IPS-11a (cell line): ENCODE results near the gene PABPN1L.
"Not testable (repeated sequence)": the region's sequence is repeated elsewhere in the genome, so short reads cannot be mapped to it uniquely, and the experiment has no call there.

ENCODE experiments used
- H3K4me3 ChIP-seq: one replicate; pipeline ENCODE4 v1.5.1; 2013; ENCODE audit warnings: low read depth, low read length, control low read depth

The PABPN1L gene

DNA sequence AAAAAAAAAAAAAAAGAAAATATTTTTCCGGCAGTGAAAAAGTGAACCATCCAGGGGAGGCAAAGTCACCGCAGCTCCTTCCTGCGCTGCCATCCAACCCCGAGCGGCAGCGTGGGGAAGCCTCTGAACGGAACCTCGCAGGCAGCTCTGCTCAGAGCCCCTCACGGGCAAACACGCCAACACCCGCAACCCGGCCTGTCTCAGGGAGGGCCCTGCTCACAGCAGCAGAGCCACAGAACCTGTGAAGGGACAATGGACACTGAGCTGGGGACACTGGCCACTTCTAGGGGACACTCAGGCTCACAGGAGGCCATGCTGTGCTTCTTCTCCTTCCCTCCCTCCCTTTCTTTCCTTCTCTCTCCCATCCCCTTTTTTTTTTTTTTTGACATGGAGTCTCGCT, 33.4 kb downstream of the PABPN1L start:
- H3K4me3 ChIP-seq = no peak overlapping the region

DNA sequence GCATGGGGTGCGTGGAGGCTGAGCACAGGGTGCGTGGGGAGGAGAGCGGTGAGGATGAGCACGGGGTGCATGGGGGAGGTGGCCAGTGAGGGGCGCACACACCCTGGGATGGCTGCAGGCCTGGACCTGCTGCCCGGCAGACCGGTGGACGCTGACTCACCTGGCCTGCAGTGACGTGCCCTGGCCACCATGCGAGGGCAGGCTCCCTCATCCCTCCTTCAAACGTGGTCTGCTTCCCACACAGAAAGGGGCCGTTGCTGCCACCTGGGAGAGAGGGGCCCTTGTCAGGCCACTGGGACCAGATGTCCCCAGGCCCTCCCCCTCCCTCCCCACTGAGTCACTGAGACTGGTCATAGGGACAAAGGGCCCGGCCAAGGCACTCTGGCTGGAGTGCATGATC, 34.6 kb downstream of the PABPN1L start:
- H3K4me3 ChIP-seq = no peak overlapping the region

DNA sequence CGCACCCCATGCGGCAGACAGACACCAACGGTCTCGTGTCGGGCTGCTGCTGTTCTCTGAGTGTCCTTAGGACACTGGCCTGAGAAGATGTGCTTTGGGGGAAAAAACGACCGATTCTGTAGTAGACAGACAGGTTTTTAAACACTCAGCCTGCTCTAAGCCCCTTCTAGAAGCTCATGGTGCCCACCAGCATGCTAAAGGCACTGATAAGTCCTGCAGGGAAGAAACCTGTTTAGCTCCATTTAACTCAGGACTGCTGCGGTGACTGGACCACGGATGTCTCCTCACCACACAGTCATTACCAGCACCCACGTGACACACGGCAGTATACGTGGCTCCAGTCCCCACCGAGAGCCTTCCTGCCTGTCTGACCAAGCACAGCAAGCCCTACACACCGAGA, 35.7 kb downstream of the PABPN1L start:
- H3K4me3 ChIP-seq = no peak overlapping the region

DNA sequence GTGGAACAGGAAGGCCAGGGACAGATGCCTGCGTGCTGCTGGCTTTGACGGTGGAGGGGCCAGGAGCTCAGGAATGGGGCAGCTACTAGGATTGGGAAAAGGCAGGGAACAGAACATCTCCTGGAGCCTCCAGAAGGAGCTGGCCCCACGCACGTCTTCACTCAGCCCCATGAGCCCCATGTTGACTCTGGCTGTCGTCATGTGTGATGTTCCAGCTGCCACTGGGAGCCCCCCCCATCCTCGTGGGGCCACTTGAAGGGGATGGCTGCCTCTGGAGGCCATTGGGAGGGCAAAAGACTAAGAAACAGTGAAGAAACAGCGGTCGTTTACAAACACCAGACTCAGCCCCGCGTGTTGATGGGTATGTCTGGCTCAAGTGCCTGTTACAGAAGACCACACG, 36.2 kb downstream of the PABPN1L start:
- no peak overlapping the region for H3K4me3 ChIP-seq

DNA sequence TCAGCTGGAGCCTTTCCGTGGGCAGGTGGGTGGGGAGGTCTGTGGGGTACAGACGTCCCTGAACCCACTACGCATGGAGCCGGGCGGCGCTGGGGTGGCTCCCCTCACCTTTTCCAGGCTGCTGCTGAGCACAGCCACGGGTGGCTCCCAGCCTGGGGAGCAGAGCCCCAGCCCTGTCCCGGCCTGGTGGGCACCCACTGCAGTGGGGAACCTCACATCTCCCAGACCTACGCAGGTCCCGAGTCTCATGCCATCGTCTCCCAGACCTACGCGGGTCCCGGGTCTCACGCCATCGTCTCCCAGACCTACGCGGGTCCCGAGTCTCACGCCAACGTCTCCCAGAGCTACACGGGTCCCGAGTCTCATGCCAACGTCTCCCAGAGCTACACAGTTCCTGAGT, 37.7 kb downstream of the PABPN1L start:
- no peak overlapping the region for H3K4me3 ChIP-seq

DNA sequence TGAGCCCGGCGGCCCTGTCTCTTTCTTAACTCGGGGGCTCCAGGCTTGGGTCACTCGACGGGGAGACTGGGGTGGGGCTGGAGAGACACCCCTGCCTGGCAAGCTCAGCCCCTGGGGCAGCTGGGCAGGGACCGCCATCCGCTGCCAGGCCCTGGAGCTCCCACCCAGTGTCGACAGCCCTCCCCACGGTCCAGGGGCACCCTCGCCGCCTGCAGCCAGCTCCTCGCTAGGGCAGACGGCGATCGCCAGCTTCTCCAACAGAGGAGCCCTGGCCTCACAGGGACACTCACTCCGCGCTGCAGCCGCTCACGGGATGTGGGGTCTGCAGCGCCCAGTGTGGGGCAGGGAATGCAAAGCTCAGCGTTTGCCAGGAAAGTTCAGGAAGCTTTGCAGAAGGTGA, 38.7 kb downstream of the PABPN1L start:
- no peak overlapping the region for H3K4me3 ChIP-seq

DNA sequence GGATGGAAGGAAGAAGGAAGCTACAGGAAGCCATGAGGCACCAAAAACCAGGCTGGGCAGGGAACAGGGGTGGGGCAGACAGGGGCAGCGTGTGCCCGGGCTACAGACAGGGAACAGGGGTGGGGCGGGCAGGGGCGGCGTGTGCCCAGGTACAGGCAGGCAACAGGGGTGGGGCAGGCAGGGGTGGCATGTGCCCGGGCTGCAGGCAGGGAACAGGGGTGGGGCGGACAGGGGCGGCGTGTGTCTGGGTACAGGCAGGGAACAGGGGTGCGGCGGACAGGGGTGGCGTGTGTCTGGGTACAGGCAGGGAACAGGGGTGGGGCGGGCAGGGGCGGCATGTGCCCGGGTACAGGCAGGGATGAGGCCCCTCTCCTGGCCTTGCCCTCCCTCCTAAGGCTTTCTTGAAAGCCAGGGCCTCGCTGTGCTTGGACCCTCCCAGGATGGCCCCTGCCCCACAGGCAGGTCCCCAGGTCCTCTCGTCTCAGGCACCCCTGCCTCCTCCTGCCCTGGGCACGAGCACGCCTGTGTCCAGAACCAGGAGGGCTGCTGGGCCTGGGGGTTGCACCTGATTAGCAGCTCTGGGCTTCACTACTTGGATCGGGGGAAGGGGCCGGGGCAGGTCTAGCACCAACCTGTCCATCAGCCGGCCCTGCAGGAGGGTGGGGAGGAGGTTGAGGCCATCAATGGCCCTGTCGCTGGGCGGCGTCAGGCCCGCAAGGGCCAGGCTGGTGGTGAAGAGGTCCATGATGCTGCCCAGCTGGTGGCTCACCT, 40.2 kb downstream of the PABPN1L start:
- no peak overlapping the region for H3K4me3 ChIP-seq

DNA sequence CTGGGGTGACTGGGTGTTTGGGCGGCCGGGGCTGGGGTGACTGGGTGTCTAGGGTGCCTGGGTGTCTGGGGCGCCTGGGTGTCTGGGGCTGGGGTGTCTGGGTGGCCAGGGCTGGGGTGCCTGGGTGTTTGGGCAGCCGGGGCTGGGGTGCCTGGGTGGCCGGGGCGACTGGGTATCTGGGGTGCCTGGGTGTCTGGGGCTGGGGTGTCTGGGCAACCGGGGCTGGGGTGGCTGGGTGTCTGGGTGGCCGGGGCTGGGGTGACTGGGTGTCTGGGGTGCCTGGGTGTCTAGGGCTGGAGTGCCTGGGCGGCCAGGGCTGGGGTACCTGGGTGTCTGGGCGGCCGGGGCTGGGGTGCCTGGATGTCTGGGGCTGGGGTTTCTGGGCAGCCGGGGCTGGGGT, 41.3 kb downstream of the PABPN1L start:
- no peak overlapping the region for H3K4me3 ChIP-seq

DNA sequence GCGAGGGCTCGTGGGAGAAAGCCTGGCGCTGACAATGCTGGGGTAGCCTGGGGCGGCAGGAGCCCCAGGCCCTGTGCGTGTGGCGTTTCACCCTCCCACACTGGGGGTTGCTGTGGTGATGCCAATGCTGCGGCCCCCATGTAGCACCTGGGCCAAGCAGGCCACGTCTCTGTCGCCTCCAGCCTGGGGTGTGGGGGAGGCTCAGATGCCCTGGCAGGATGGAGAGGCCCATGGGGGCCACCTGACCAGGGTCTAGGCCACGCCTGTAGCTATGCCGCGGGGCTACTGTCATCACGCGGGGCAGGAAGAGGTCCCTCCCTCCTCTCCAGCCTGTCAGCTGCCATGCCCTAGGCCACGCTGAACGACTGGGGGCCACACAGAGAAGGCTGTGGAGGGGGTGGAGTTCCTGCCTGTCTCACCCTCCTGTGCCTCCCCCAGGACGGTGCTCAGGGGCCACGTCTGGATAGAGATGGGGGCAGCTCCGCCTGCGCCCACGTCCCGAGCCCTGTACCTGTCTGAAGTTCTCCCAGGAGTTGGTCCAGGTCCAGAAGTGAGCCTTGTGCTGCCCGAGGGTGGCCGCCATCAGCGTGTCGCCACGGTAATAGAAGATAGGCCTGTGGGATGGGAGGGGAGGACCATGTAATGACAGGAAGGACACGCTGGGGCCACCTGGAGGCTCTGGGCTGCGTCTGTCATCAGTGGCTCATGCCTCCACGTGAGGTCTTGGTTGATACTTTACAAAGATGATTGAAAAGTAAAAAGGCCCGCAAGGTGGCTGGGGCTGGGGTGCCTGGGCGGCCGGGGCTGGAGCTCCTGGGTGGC, 42.0 kb downstream of the PABPN1L start:
- no peak overlapping the region for H3K4me3 ChIP-seq

DNA sequence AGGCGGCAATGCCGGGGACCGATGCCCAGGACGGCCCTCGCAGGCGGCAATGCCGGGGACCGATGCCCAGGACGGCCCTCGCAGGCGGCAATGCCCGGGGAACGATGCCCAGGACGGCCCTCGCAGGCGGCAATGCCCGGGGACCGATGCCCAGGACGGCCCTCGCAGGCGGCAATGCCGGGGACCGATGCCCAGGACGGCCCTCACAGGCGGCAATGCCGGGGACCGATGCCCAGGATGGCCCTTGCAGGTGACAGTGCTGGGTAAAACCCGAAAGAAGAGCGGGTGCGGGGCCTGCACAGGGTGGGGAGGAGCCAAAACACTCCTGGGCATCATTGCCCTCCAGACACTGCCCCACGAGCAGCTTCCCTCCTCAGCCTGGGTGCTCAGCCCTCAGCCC, 42.8 kb downstream of the PABPN1L start:
- H3K4me3 ChIP-seq = not testable (repeated sequence)

DNA sequence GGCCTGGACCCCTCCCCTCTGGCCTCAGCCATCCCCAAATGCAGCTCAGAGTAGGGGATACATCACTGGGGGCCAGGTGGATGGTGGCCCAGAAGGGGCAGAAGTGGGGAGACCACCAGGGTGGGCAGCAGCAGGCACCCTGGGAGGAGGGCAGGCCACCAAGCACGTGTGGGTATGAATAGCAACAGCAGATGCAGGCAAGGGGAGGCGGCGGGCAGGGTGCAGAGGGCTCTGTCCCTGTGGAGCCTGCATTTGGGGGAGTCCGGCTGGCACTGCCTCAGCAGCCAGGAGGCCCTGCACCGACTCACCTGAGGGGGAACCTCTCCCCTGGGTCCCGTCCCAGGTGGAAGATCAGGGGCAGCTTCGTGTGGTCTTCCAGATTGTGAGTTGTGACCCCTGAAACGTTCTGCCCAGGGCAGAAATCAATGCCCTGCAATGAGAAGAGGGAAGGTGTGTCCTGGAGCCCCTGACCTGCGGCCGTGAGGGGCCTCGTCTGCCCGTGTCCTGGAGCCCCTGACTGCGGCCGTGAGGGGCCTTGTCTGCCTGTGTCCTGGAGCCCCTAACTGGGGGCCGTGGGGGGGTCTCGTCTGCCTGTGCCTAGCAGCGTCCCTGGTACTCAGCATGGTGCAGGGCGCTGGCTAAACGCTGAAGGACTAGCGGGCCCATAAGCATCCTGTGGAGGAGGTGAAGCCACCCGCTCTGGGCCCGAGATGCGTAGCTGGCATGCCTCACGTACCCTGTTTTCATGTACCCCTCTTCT, 44.0 kb downstream of the PABPN1L start:
- no peak overlapping the region for H3K4me3 ChIP-seq

DNA sequence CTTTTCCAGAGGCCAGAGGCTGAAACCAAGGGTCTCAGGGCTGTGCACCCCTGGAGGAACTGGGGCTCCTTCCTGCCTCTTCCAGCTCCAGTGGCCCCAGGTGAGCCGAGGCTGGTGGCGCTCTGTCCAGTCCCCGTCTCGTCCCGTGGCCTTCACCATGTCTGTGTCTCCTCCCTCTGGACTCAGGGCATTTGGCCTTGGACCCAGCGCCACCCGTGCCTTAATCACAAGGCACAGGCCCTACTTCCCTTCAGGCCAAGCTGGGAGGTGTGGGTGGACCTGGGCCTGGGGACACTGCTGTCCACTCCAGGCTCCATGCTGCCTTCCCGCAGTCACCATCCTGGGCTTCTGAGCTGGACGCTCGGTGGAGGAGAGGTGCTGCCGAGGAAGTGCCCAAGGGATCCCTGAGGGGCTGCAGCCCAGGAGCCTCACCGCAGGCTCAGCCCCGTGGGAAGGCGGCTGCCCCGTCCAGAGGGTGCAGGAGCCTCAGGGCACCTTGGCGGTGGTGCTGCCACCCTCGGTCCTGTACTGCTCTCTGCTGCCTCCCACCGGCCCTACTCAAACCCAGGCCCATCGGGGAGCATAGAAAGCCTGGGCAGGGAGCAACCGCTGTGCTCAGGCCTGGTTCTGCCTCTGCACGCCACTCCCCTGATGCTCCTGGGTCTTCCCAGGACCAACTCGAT, 45.2 kb downstream of the PABPN1L start:
- no peak overlapping the region for H3K4me3 ChIP-seq

DNA sequence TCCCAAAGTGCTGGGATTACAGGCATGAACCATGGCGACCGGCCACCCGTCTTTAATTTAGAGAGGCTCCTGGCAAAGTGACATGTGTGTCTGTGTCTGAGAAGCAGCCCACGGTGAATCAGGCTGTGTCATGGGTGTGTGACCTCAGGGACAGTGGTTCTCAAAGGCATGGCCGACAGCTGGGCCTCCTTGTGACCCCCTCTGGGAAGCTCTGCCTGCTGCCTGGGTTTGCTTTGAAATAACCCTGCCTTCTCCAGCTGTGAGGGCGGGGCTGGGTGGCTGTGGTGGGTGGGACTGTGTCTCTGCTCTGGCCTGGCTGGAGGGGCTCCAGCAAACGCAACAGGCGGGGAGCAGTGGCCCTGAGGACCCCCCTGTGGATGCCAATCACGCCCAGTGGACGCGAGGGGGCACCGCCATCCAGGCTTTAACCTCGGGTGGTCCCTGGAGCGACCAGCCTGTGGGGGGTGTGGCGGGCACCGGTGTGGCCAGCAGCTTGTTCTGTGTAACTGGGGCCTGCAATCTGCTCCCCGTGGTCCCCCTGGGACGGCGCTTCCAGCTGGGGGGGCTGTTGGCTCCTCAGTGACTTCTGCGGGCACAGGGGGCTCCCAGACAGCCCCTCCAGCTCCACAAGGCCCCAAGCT, 46.0 kb downstream of the PABPN1L start:
- H3K4me3 ChIP-seq = no peak overlapping the region

DNA sequence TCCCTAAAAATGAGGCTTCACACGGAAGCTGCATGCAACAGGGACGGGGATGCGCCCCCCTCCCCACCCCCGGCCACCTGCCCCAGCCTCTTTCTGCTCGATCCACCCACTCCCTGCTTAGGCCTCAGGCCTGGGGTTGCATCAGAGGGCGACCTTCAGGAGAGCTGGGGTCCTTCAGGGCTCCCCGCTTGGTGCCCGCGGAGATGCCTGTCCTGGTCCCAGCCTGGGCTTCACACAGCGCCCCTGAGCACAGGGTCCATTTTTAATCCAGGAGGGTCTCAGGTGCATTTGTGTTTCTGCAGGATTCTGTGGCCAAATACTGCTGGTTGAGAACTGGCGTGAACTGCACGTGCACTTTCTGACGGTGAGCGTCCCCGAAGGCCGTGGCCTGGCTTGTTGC, 47.3 kb downstream of the PABPN1L start:
- no peak overlapping the region for H3K4me3 ChIP-seq

DNA sequence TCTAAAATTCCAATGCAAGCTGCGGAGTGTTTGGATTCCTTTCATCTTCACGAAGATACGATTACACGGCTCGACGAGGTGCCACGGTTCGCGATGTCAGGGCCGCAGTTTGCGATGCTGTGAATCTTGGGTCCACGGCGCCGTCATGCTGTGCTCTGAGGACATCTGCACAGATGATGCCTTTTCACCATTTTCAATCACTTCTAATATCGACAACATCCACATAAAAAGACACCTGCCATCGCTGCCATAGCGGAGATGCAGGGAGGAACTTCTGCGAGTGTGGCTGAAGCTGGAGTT, 47.9 kb downstream of the PABPN1L start:
- H3K4me3 ChIP-seq = no peak overlapping the region

DNA sequence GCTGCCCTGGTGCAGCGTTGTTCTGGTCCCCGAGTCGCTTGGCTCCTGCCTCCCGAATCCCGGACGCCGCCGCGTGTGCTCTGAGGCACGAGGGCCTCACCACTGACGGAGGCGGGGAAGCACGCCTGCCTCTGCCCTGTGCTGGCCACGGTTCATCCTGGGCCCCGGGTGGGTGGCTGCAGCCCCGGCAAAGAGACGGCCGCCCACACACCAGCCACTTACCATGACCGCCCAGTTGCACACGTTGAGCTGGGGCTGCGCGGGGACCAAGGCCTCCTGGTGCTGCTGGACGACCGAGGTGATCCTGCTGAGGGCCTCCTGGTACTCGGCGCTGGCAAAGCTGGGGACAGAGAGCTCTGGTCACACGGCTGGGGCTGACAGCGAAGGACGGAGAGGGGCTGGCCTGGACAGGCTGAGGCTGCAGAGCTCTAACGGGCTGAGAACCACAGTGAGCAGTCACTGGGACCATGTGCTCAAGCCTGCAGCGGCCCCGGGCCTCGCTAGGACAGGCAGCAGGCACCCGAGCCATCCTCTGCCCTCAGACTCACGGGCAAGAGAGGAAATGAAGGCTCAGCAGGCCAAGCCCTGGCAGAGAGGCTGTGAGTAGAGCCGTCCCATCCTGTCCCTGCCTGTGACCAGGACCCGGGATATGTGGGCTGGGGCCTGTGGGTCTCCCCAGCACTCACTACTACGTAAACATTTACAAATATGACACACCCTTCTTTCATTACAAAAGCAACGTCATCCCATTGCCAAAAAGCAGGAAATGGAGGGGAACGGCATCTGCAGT, 48.5 kb downstream of the PABPN1L start:
- no peak overlapping the region for H3K4me3 ChIP-seq

DNA sequence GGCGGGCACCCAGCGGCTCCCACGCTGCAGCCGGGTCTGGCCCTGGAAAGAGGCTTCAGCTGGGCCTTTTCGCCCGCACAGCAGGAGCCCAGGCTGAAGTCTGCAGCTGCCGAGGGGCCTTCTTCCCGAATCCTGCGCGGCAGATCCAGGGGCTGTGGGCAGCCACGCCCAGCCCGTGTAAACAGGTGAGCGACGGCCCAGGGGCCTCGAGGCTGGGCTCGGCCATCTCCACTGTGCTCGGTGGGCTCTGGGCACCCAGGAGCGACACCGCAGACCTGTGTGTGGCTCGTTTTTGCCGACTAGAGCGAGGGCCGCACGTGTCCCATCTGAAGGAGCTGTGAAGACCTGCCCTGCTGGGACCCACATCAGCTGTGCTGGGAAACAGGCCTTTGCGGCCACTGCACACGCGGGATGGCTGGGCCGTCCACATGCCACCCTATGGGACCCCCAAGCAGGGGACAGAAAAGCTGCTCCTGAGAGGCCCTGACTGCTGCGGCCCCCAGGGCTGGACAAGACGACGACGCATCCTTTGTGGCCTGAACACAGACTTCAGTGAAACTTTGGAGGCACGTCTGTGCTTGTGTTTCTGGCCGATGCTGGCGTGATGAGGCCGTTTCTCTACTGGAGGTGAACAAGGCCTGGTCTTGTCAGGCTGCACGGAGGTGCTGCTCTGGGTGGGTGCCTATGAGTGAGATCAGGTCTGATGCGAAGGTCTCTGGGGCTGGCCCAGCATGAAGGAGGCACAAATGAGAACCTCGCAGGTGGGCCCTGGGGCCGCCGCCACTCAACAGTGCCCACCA, 49.5 kb downstream of the PABPN1L start:
- H3K4me3 ChIP-seq = no peak overlapping the region

DNA sequence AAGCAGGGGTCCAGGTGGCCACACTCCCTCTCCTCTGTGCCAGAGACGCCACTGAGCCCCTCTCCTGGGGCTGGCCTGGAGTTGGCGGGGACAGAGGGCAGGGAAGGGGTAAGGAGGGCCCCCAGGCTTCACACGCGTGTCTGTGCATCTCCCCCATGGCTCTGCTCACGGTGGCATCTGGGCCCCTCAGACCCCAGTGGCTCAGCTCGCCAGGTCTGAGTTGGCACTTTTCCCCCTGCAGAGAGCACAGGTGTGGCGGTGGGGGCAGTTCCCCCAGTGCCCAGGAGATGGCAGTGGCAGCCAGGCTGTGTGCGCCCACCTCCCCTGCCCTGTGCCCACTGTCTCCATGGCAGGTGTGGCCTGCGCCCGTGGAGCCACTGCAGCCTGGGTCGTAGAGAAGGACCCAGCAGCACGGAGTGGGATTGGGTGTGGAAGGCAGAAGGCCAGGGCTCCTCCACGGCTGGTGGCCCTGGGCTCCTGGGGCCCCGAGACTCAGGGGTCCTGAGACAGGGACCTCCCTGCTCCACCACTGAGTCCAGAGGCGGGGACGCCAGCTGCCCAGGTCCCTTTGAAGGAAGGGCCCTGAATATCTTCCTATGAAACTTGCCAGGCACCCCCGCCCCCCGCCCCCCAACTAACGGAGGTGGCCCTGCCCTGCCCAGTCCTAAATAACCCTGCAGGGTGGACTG, 50.4 kb downstream of the PABPN1L start:
- no peak overlapping the region for H3K4me3 ChIP-seq

DNA sequence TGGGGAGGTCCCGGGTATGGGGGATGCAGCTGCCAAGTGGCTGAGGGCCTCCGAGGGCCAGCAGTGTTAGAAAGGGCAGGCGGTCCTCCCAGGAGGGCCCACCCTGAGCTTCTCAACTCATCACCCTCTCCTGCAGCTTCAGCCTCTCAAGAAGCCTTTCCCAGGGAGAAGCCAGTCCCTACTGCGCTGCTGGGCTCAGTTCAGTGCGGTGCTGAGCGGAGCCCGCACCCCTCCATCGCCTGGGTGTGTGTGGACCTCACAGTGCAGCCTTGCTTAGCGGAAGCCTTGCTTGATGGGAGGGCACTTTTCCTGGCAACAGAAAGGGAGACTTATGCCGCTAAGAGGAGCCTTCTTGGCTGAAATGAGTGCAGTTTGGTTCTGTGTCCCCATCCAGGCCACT, 51.2 kb downstream of the PABPN1L start:
- no peak overlapping the region for H3K4me3 ChIP-seq
